DND-41 (cell line): ENCODE measurements around the gene PFKFB1.
A peak's percentile ranks its signal among the peaks of the same experiment; 100 is the strongest.

Source experiments
- ATAC-seq: fragments of 200-7000 bp; cut with Tn5 transposase; 3 replicates; pipeline ENCODE4 v1.9.1; 2021; ENCODE audit warnings: low read depth; ENCODE audit not compliant: insufficient read depth
- DNase-seq: peaks from one replicate; pipeline ENCODE4 v3.0.0-alpha.2; 2020
- H2AFZ ChIP-seq: 2 replicates; pipeline ENCODE4 v1.6.0; 2012; ENCODE audit warnings: low read depth, low read length
- H3K27ac ChIP-seq: 2 replicates; pipeline ENCODE4 v1.5.1; 2012; ENCODE audit warnings: low read length, inconsistent platforms
- H3K27me3 ChIP-seq: fragments of 200-600 bp; sonication (generic); 2 replicates; pipeline ENCODE4 v1.6.0; 2012; ENCODE audit warnings: low read length, mild to moderate bottlenecking, inconsistent platforms; ENCODE audit not compliant: insufficient read depth, poor library complexity
- H3K36me3 ChIP-seq: 2 replicates; pipeline ENCODE4 v1.5.1; 2012; ENCODE audit warnings: low read length, inconsistent platforms; ENCODE audit not compliant: insufficient read depth
- H3K4me1 ChIP-seq: 2 replicates; pipeline ENCODE4 v1.5.1; 2012; ENCODE audit warnings: mild to moderate bottlenecking, low read length; ENCODE audit not compliant: insufficient read depth
- H3K4me2 ChIP-seq: 2 replicates; pipeline ENCODE4 v1.6.0; 2012; ENCODE audit warnings: mild to moderate bottlenecking, moderate library complexity, low read length, inconsistent platforms; ENCODE audit not compliant: insufficient read depth
- H3K4me3 ChIP-seq, 2 experiments: fragments of 200-600 bp in 1 of 2; shearing (Covaris generic) in 1 of 2; 2 replicates each; pipeline ENCODE4 v1.5.1; 2012 to 2016; ENCODE audit warnings: inconsistent platforms in 2 of 2, low read length in 2 of 2, mild to moderate bottlenecking in 2 of 2, low read depth in 1 of 2, moderate library complexity in 1 of 2
- H3K79me2 ChIP-seq: 2 replicates; pipeline ENCODE4 v1.6.0; 2012; ENCODE audit warnings: low read length, inconsistent platforms; ENCODE audit not compliant: insufficient read depth
- H3K9ac ChIP-seq: 2 replicates; pipeline ENCODE4 v1.6.0; 2012; ENCODE audit warnings: low read depth, mild to moderate bottlenecking, inconsistent platforms, low read length, moderate library complexity
- H3K9me3 ChIP-seq: 2 replicates; pipeline ENCODE4 v1.5.1; 2012; ENCODE audit warnings: low read length, moderate library complexity, mild to moderate bottlenecking, inconsistent platforms; ENCODE audit not compliant: insufficient read depth, severe bottlenecking
- H4K20me1 ChIP-seq: 2 replicates; pipeline ENCODE4 v1.6.0; 2012; ENCODE audit warnings: low read length; ENCODE audit not compliant: insufficient read depth
- EZH2 ChIP-seq: IDR thresholded peaks from 3 replicates; pipeline ENCODE4 v1.6.1; 2012; ENCODE audit warnings: borderline replicate concordance, low read depth, mild to moderate bottlenecking, moderate library complexity, low read length, inconsistent platforms; ENCODE audit not compliant: severe bottlenecking
- TF ChIP-seq, protein P1 (sequence below): IDR thresholded peaks from 2 replicates; pipeline ENCODE4 v1.5.1; 2012; ENCODE audit warnings: borderline replicate concordance, low read length, moderate library complexity, mild to moderate bottlenecking; ENCODE audit not compliant: poor library complexity, severe bottlenecking; ENCODE audit errors: extremely low read depth

Gene PFKFB1

DNA sequence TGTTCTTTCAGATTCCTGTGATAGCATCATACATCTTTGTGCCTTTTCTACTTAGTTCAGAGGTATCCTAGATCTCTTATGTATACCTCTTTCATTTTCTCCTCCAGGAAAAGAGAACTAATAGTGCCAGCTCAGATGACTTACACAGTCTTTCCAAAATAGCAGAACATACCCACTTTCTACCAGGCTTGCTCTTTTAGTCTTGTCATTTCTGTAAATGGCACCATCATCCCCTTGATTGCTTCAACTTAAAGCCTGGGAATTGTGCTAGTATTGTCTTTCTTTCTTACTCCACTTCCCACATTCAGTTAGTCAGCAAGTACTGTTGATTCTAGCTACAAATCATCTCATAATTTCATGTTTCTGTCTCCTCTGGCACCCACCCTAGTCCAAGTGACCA, 11.3 kb upstream of the PFKFB1 start:
- no peaks in the 10 kb centered on the region for H3K9me3 ChIP-seq
- H3K79me2 ChIP-seq = peaks cover 19% of the 10 kb centered on the region
- no peak for ATAC-seq
- no peak overlapping the region for H3K4me2 ChIP-seq
- no peak overlapping the region for H2AFZ ChIP-seq
- peaks cover 51% of the 10 kb centered on the region for H3K36me3 ChIP-seq
- H3K4me3 ChIP-seq = no peak overlapping the region
- H3K9ac ChIP-seq = no peak overlapping the region
- TF ChIP-seq, protein P1, sequence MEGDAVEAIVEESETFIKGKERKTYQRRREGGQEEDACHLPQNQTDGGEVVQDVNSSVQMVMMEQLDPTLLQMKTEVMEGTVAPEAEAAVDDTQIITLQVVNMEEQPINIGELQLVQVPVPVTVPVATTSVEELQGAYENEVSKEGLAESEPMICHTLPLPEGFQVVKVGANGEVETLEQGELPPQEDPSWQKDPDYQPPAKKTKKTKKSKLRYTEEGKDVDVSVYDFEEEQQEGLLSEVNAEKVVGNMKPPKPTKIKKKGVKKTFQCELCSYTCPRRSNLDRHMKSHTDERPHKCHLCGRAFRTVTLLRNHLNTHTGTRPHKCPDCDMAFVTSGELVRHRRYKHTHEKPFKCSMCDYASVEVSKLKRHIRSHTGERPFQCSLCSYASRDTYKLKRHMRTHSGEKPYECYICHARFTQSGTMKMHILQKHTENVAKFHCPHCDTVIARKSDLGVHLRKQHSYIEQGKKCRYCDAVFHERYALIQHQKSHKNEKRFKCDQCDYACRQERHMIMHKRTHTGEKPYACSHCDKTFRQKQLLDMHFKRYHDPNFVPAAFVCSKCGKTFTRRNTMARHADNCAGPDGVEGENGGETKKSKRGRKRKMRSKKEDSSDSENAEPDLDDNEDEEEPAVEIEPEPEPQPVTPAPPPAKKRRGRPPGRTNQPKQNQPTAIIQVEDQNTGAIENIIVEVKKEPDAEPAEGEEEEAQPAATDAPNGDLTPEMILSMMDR = no peak
- TF ChIP-seq EZH2 = no peak
- peaks cover 15% of the 10 kb centered on the region for H3K4me1 ChIP-seq
- no peaks in the 10 kb centered on the region for H4K20me1 ChIP-seq
- H3K27me3 ChIP-seq = no peaks in the 10 kb centered on the region
- H3K27ac ChIP-seq = no peak overlapping the region
- DNase-seq = no peak

DNA sequence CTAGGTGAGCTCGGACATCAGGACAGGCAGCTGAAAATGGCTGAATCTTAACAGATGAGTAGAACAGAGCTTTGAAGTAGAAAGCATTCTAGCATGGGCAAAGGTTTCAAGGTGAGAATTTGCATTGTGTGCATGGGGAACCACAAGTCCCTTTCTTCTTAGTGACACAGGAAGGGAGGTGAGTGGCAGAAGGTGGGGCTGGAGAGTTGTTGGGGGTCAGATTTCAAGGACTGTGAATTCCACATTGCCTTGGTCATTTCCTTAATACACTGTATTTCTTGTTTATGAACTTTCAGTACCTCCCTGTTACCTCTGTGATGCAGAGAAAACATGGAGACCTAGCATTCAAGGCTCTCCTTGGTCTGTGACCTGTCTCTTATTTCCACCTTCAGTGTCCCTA, 10.2 kb upstream of the PFKFB1 start:
- Histone ChIP-seq H3K4me1 (peaks cover 18% of the 10 kb centered on the region), H3K79me2 (peaks cover 19% of the 10 kb centered on the region), H3K9ac (no peak overlapping the region), H3K9me3 (no peaks in the 10 kb centered on the region), H2AFZ (no peak overlapping the region), H3K36me3 (peaks cover 51% of the 10 kb centered on the region), H3K4me3 (no peak overlapping the region), H4K20me1 (no peaks in the 10 kb centered on the region), H3K4me2 (no peak overlapping the region), H3K27ac (no peak overlapping the region), H3K27me3 (no peaks in the 10 kb centered on the region)
- DNase-seq (no peak), ATAC-seq (no peak)
- TF ChIP-seq, protein P1 = no peak
- no peak for TF ChIP-seq EZH2

DNA sequence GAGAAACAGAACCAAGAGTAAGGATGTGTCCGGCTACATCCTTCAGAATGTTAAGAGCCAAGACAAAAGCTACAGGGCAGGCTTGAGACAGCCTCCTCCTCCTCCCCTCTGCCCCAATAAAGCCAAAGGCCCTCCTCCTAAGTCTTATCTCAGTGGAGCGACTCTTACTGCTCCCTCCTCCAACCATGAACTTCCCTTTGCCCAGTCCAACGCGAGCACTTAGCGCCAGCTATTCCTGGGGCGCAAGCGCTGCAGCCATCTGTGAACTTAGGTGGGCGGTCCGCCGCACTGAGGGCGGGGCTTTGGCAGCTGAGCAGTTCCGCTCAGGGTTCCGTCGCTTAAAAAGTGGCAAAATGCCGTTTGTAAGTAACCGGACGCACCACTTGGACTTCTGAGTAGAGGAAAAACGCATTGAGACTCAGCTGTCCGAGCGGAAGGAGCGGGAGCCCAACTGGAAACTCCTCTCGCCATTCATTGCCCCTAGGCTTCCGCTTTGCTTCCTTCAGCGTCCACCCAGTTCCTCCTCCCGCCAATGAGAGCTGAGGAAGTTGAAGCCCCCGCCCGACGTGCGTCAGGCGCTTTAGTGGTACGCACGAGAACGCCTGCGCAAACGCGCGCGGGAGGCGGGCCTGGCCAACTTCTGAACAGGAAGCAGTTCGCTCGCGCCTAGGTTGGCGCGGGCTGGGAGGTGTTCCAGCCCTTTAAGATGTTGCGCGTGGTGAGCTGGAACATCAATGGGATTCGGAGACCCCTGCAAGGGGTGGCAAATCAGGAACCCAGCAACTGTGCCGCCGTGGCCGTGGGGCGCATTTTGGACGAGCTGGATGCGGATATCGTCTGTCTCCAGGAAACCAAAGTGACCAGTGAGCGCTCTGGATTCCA, 6.0 kb upstream of the PFKFB1 start, which contains the start of gene APEX2:
Gene APEX2 (plus strand): TSS at position 647 of the 882 bp plus-strand sequence. CDS start 60 bp downstream, at position 707.
- Histone ChIP-seq H3K9me3 (no peaks in the 10 kb centered on the region), H2AFZ (peak within 1 kb of the TSS; percentile 82)
- TF ChIP-seq, protein P1 = no peak
- no peak for TF ChIP-seq EZH2

More for the DNA sequence above, 6.0 kb upstream of the PFKFB1 start, which contains the start of gene APEX2:
- H3K9ac ChIP-seq = peak within 1 kb of the TSS; percentile 67
- peak within 1 kb of the TSS; percentile 97 for H3K27ac ChIP-seq
- H3K4me3 ChIP-seq = peak within 1 kb of the TSS; percentile 39 to 71
- H4K20me1 ChIP-seq = no peaks in the 10 kb centered on the region
- ATAC-seq = peak; percentile 93
- peak; percentile 91 for DNase-seq
- H3K4me1 ChIP-seq = peaks cover 21% of the 10 kb centered on the region
- no peaks in the 10 kb centered on the region for H3K27me3 ChIP-seq
- peaks cover 33% of the 10 kb centered on the region for H3K36me3 ChIP-seq
- H3K79me2 ChIP-seq = peaks cover 19% of the 10 kb centered on the region
- peak within 1 kb of the TSS; percentile 76 for H3K4me2 ChIP-seq
